ENCODE data around the gene SEMA6D. TPM values are rescaled to one million over a fixed set of nuclear protein-coding genes. Genes with fewer than 3 reads are reported as not detected.

Gene SEMA6D
- 1.3 and 2.0 TPM in 2 replicates for total RNA-seq (2014; rRNA removed; shearing (Covaris generic))

DNA sequence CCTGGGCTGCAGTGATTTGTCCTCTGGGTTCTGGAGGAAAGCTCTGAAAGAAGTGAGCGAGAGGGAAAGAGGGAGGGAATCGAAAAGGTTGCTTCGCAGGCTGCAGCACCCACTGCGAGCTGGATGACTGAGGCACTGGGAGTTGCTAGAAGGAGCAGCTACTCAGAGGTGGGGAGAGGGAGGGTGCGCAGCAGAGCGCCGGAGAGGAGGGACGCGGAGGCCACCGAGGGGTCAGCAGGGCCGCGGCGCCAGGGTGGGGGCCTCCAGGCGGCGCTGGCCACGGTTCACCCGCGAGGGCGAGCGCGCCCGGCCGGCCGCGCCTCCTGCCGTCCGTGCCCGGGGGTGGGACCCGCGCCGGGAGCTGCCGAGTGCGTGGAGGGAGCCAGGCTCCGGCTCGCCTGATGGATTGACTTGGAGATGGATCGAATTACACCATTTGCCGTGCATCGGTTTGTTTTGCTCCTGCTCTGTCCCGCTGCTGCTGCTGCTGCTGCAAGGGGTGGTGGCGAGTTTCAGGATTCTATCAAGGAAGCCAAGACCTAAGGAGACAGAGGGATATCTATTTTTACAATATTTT lies at the start of gene SEMA6D:
SEMA6D (plus strand) TSS at position 470 of the 577 bp plus-strand sequence. CDS start 42,294 bp downstream, outside the sequence.
- DNase-seq (ENCODE audit: low read depth) = peak; percentile 73

DNA sequence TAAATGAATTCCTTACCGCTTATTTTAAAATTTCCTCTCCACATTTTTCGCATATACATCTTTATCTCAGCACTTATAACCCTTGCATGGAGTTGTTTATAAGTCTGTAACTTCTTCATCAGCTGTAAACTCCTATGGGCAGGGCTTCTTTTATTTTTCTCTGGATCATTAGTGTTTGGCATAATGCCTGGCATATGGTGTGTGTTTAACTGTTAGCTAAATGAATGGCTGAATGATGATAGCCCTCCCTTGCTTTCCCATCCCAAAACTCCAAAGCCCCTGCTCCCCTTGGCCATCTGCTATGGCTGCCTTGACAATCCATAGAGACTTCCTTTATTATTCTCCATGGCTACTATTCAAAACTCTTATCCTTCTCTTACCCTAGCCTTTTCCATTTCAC lies 48.1 kb upstream of the SEMA6D start:
- no peak for DNase-seq (ENCODE audit: low read depth)

DNA sequence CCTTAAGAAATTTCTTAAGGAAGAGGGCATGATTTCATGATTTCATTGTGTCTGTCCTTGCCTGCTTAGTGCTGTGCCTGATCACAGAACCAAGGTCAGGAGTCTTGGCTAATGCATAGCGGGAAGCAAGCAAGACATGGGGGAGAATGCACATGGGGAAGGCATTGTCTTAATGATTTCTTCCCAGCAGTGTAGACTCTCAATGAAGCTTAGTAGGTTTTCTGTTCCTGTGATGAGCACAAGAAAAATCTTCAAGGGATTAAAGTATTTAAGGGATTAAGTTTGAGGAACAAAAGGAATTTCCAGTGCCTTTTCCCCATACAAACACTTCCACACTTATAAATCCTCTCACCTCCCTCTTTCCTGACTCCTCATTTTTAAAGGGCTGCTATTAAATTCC lies 46.9 kb upstream of the SEMA6D start:
- DNase-seq (ENCODE audit: low read depth) = no peak

GRCh38 chr15:47673232-47673761 lies 44.0 kb upstream of the SEMA6D start:
- DNase-seq (ENCODE audit: low read depth) = no peak

DNA sequence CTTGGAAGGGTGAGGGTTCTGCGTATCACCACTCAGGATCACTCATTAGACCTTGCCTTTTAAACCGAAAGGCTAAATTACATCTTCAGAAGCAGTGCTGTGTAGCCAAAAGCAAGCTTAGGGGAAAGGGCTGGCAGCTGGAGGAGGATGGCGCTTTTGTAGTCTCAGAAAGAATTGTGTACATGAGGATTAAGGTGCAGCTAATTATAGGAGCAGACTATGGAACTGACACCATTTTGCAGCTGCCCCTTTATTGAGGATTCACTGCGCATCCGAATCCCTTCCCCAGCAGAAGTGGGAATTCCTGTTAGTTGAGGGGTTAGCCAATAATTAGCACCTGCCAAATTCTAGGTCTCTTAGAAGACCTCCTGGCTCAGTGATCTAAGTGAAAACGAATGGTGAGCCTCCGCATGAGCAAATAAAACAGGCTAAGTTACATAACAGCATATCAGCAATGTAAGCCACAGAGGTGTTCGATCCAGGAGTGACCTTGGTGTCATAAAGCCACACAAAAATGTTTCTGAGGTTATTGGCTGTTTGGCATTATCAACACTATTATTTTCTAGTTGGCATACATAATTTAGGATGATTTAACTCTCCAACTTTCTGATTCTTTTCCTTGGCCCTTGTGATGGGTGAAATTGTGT lies 42.6 kb upstream of the SEMA6D start:
- DNase-seq (ENCODE audit: low read depth) = no peak

- DNase-seq (ENCODE audit: low read depth) = no peak
These were observed 41.6 kb upstream of the SEMA6D start for GRCh38 chr15:47675735-47676134.

- DNase-seq (ENCODE audit: low read depth) = peak; percentile 25
These were observed 39.3 kb upstream of the SEMA6D start for GRCh38 chr15:47678040-47678439.

DNA sequence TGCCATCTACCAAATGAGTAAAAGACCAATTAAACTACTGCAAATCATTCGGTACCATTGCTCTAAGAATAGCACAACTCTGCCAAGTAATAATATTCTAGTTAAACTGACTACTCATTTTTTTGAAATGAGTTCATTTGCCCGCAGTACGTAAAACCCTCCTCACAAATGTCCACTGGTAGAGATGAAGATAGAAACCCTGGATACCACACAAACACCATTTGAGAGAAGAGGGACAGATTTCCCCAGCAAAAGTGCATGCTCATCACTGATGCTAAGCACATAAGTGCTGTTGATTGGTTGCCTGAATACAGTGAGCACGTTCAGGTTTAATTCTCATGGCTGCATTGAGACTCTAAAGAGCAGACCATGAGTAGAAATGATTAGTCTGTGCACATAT lies 34.6 kb upstream of the SEMA6D start:
- DNase-seq (ENCODE audit: low read depth) = no peak

- DNase-seq (ENCODE audit: low read depth) = peak; percentile 69
These were observed 32.0 kb upstream of the SEMA6D start for GRCh38 chr15:47685141-47685870.

GRCh38 chr15:47688573-47689086 lies 28.7 kb upstream of the SEMA6D start:
- DNase-seq (ENCODE audit: low read depth) = peak; percentile 60

DNA sequence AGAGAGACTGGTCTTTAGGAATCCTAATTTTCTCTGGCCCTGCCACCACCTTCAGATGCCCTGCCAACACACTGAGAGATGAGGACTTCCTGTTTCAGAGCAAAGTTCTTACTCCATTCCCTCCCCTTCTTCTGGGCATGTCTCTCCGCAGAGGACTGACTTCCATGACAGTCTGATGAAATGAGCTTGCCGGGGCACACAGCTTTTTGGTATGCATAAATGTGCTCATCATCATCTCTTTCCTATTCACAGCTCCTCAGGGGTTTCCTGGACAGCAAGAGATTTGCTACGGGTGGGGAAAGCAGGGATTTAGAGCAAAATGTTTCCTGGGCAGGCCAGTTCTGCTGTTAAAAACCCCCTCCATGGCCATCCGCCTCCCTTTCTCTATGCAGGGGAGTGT lies 27.6 kb upstream of the SEMA6D start:
- no peak for DNase-seq (ENCODE audit: low read depth)

DNA sequence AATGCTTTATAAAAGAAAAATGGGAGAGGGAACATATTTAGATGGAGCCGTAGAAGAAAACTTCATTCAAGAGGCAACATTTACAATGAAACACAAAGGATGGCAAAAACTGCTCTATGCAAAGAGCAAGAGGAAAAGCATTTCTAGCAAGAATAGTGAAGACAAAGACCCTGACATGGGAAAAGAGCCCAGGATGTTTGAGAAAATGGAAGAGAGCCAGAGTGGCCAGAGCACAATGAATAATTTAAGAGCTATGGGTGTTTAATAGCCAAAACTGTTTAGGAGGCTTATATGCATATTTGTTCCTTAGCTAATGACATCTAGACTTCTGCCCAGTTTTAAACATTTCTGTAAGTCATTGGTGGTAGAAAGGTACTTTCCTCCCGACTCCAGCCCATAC lies 25.4 kb upstream of the SEMA6D start:
- no peak for DNase-seq (ENCODE audit: low read depth)

- DNase-seq (ENCODE audit: low read depth) = no peak
These were observed 21.0 kb upstream of the SEMA6D start for GRCh38 chr15:47696351-47696750.

DNA sequence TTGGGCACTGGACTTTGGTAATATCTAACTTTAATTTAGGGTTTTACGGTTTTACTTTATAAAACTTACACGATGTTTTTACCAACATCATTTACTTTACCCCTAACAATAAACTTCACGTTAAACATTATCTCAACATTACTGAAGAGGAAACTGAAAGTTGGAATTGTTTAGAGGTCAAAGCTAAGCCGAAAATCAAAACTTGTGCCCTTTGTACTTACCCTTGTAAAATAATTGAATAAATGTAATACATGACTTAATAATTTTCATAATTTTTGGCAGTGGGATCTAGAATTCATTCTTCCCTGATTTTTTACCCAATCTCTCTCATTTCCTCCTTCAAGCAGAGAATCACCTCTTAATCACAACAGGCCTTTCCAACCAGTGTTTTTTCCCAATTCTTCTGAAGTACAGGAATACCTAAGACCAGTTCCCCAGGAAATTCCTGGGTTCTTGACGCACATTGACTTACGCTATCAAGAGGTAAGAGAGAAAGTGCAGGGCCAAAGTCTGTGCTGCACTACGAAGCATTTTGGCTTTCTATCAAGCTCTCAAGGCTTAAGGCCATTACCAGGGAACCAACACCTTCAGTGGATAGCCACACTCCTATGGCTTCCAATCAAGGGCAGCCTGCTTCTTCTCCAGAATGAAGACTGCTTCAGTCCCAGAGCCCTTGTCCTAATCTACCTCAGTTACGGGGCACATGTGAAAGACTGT lies 11.9 kb upstream of the SEMA6D start:
- no peak for DNase-seq (ENCODE audit: low read depth)

GRCh38 chr15:47707391-47707790 lies 9.9 kb upstream of the SEMA6D start:
- DNase-seq (ENCODE audit: low read depth) = no peak

GRCh38 chr15:47708161-47708980 lies 8.9 kb upstream of the SEMA6D start:
- DNase-seq (ENCODE audit: low read depth) = no peak

GRCh38 chr15:47711655-47712054 lies 5.7 kb upstream of the SEMA6D start:
- no peak for DNase-seq (ENCODE audit: low read depth)

DNA sequence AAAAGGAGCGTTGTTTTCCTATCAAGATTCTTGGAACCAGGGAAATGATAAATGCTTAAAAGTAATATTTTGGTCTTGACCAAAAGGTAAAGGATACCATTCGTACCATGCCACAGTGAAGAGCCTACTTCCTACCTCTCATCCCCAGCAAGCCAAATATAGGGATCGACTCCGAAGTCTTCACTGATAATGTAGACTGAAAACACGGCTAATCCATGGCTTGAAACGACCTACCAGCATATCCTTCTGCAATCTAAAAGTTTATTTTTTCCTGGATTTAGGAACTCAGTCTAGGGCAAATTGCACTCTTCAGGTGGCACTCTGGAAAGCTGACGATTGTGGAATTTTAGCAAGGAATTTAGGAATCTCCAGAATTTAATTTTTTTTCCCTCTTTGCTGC lies 1.9 kb upstream of the SEMA6D start:
- DNase-seq (ENCODE audit: low read depth) = no peak

- DNase-seq (ENCODE audit: low read depth) = no peak
These were observed 1.4 kb upstream of the SEMA6D start for GRCh38 chr15:47715856-47716445.

- no peak for DNase-seq (ENCODE audit: low read depth)
These were observed 789 bp upstream of the SEMA6D start for GRCh38 chr15:47716516-47716915.

All from M059J (cell line).